T47D (cell line): ENCODE data around the gene IAH1.
A peak's percentile ranks its signal among the peaks of the same experiment; 100 is the strongest.
"Not testable (repeated sequence)": the region's sequence is repeated elsewhere in the genome, so short reads cannot be mapped to it uniquely, and the experiment has no call there.

ENCODE experiments used
- DNase-seq, 2 experiments: peaks; one replicate each; pipeline versions ENCODE4 v3.0.0 to v3.0.0-alpha.2; 2011 to 2012; ENCODE audit warnings: low read depth in 1 of 2, low spot score in 1 of 2
- JUND ChIP-seq: IDR thresholded peaks from 2 replicates; pipeline ENCODE4 v1.6.1; 2012; ENCODE audit warnings: low read depth
- in situ Hi-C: cut with HindIII; loops from 2 replicates; pipeline ENCODE4 v1.10.0; 2016; ENCODE audit warnings: low sequenced_read_pairs, low pct_unique_long_range_greater_than_20kb

The IAH1 gene

DNA sequence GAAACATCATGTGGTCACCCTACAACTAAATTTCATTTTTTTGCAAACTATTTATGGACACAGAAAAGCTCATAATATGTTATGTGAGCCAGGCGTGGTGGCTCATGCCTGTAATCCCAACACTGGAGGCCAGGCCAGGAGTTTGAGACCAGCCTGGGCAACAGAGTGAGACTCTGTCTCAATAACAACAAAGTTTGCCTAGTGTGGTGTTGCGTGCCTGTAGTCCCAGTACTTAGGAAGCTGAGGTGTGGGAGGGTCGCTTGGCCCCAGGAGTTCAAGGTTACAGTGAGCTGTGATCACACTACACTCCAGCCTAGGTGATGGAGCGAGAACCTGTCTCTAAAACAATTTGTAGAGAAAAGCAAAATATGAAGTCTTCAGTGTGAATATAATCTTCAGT, 5.8 kb downstream of the IAH1 start:
- no peak for TF ChIP-seq JUND
- no peak for DNase-seq
- in situ Hi-C loops: no loop called here

DNA sequence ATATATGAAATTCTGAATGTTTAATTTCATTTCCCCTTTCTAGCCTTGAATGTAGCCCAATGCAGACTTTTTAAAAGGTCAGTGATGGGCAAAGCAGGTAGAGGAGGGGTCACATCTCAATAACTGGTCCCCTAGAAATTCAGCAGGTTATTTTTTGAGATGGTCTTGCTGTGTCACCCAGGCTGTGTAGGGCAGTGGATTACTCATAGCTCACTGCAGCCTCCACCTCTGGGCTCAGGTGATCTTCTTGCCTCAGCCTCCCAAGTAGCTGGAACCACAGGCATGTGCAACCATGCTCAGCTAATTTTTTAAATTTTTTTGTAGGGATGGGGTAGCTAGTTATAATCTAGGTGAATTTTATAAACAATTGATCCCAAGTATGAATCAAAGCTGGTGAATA, 8.8 kb downstream of the IAH1 start:
- DNase-seq: no peak
- in situ Hi-C loops: no loop called here
- TF ChIP-seq JUND: no peak

DNA sequence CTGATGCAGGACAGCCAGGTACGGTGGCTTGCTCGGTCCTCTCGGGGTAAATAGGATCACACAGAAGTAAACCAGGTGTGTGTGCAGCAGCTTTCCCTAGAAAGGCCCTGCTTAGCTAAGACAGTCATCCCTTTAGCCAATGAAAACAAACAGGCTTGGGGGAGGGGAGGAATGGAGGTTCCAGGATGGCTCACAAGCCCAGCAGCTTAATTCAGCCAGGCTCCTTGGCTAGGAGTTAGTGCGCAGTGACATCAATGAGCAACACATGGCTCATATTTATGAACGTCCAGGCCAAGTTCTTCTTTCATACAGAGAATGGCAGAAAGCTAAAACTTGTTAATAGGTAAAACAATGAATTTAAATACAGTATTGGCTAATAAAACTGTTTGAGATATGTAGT, 10.2 kb downstream of the IAH1 start:
- DNase-seq: no peak
- in situ Hi-C loops: no loop called here
- no peak for TF ChIP-seq JUND

DNA sequence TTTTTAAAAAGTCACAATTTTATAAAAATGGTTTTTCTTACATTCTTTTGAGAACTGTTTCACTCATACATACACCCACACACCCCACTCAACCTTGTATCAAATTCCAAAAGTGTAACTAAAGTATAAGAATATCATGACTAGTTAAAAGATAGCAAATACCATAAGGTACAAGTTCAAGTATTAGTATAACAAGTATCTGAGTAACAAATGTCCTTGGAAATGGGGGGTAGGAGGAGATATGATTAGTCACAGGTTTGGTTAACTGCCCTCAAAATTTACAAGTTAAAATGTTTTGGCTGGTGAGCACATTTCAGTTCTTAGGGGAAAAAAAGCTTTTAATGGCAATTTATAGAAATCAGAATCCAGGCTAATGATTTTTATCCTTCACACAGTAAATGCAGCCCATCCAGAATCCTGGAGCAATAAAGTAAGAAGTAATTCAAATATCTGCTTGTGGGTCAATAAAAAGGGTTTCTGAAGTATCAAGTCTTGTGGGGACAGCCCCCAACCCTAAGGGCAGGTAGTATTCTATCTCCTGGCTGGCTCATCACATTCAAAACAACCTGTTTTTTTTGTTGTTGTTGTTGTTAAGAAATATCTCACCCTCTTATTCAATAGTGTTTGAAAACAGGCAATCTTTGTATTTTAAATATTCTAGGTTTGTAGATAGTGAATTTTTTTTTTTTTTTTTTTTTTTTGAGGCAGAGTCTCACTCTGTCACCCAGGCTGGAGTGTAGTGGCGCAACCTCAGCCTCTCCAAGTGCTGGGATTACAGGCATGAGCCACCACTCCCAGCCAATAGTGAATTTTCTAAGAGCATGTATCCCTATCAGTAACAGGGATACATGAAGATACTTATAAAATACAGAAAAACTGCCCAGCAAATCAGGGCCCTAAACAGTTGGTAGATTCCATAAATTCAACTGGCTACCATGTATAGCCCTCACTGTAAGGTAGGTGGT, 14.5 kb downstream of the IAH1 start:
- no peak for DNase-seq
- in situ Hi-C loops: no loop called here
- no peak for TF ChIP-seq JUND

DNA sequence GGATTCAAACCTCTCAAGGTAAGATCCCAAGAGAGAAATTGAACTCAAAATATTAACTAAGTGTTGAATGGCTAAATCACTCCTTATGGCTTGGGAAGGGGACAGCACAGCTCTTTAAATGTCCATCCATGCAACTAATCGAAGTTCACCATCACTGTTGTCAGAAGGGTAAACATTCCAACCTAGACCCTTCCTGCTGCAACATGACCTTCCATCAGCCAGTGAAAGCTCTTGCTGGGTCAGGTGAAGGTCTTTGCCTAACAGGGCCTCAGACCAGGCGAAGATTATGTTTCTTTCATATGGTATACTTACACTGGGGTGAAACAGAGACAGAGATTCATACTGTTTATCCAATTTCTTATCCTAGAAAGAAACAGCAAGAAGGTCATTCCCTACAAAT, 16.4 kb downstream of the IAH1 start:
- no peak for DNase-seq
- in situ Hi-C loops: no loop called here
- no peak for TF ChIP-seq JUND

DNA sequence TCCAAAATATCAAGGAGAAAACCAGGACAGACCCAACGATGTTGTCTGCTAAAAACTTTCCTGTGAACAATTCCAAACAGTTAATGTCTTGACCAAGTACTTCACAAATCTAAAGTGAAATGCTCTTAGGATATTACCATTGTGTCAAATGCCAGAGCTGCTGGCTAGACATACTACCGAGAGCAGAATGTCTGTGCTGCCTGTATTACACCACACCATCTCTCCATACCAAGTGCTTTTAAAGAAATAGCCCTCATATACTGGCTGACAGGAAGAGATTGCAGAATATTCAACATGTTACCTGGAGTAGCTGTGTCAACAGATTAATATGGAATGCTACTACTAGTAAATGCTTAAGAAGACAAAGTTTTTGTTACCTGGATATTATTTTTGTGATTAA, 18.6 kb downstream of the IAH1 start:
- no peak for DNase-seq
- in situ Hi-C loops: no loop called here
- TF ChIP-seq JUND: no peak

DNA sequence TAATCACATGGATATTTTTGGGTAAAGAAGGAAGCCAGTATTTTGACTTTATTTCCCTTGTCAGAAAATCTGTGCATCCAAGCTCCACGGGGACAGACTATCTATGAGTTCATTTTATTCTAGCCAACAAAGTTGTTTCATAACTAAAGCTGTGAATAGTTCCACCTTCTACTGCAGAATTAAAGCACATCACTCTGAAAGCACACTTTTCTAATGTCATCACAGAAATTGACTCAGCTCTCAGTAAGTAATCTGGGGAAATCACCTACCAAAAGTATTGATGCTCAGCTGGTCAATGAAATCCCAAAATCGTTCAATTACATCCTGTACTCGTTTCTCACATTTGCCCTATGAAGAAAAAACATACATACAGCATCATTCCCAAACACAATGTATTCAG, 19.1 kb downstream of the IAH1 start:
- no peak for TF ChIP-seq JUND
- no peak for DNase-seq
- in situ Hi-C loops: no loop called here

DNA sequence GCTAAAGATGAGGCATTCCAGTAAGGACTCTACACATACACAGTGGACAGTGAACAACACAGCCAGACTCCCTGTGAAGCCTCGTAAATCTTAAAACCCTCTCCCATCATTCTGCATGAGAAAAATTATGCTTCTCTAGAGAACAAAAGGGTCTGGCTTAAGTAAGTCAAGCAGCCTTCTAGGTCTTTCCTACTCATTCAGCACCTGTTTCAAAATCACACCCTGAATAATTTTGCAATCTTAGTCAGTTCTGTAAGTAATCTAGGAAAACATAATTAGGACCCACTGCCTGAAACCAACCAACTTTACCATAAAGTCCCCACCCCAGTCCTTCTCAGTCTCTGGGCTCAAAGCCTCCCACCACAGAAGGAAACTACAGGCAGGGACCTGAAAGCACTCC, 19.7 kb downstream of the IAH1 start:
- in situ Hi-C loops: no loop called here
- DNase-seq: no peak
- no peak for TF ChIP-seq JUND

DNA sequence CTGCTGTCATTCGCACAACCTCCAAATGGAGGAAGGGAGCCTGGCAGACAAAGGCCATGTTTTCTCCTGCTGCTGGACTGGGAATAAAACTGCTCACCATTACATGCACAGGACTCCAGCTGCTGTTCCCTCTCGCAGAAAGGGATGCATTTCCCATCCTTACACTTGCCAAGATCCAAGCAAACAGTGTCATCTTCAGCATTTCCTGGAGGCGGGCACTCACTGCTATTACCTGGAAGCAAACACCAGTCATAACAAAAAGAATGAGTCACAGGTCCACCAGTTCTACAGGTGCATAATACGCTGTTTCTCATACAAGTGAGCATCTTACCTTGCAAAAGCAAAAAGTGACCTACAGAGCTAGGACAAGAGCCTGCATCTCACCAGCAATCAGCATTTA, 22.7 kb downstream of the IAH1 start:
- peak in 1 of 2 experiments; percentile 42 for DNase-seq
- TF ChIP-seq JUND: no peak
- in situ Hi-C loops: no loop called here

DNA sequence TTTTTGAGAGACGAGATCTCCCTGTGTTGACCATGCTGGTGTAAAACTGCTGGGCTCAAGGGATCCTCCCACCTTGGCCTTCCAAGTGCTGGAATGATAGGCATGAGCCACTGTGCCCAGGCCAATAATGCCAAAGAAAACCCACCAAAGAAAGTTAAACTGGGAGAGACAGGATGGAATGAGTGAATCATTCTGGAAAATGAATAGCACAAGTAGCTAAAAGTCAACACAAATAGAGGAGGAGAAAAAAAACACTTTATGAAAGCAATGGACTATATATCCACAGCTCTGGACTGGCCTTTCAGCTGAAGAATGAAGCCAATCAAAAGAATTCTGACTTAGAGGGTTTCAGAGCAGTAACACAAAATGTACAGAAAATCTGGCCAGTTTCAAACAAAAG, 23.9 kb downstream of the IAH1 start:
- in situ Hi-C loops: no loop called here
- TF ChIP-seq JUND: no peak
- DNase-seq: no peak

DNA sequence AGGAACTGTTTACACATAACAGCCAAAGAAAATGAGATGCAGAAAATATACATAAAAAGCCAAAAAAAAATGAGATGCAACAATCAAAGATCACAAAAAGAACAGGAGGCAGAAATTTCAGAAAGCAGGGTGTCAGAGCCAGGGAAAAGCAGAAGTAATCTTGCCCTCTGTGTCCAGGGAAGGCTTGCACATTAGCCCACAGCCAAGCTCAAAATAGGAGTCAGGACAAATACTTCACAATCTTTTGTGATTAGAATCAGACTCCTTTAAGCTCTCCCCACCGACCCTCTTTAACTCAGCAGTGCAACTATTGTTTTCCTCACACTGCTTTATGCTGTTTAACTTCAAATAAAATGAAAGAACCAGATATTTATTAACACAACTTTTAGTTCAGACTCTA, 34.6 kb downstream of the IAH1 start:
- in situ Hi-C loops: no loop called here
- DNase-seq: no peak
- TF ChIP-seq JUND: no peak

DNA sequence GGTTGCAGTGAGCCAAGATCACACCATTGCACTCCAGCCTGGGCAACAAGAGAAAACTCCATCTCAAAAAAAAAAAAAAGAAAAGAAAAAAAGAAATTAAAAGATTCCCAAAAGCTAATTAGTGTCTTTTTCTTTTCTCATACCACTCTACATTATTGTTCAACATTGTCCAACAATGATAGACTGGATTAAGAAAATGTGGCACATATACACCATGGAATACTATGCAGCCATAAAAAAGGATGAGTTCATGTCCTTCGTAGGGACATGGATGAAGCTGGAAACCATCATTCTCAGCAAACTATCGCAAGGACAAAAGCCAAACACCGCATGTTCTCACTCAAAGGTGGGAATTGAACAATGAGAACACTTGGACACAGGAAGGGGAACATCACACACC, 39.6 kb downstream of the IAH1 start:
- in situ Hi-C loops: not testable (repeated sequence)

DNA sequence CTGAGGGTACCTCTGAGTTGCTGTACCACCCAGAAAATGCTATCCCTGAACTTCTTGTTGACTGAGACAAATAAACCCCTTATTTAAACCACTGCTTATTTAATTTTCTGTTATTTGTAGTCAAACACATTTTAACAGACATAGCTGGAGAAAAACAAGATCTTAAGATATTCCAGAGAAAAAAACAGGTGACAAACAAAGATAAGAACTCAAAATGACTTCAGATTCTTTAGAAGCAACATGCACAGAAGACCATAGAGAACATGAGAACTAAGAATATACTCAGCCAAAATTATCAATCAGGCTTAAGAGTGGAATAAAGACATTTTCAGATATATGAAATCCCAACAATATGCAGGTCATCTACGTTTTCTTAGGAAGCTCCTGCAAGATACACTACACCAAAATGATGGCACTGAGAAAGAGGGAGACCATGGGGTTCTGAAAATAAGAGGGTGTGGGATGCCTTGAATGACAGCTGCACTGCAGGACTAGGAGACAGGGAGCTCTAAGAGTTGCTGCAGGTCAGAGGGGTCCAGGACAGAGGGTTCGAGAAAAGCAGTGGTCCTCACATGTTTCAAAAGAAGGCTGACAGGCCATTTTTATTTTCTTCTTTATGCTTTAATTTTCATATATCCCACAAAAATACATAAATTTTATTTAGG, 42.9 kb downstream of the IAH1 start:
- in situ Hi-C loops: no loop called here
- no peak for TF ChIP-seq JUND
- no peak for DNase-seq

More for the DNA sequence above, 39.6 kb downstream of the IAH1 start:
- not testable (repeated sequence) for DNase-seq
